GM18505 (cell line): ENCODE results near the gene CRYBB1.

ENCODE experiments used
- ATAC-seq: cut with Tn5 transposase; IDR thresholded peaks from one replicate; pipeline ENCODE4 v1.9.1; 2021; ENCODE audit not compliant: unreplicated experiment
- POLR2A ChIP-seq: IDR thresholded peaks from 4 replicates; pipeline ENCODE4 v1.6.1; 2011; ENCODE audit warnings: borderline replicate concordance; ENCODE audit not compliant: insufficient read depth, insufficient read length; ENCODE audit errors: extremely low read depth

The CRYBB1 gene

DNA sequence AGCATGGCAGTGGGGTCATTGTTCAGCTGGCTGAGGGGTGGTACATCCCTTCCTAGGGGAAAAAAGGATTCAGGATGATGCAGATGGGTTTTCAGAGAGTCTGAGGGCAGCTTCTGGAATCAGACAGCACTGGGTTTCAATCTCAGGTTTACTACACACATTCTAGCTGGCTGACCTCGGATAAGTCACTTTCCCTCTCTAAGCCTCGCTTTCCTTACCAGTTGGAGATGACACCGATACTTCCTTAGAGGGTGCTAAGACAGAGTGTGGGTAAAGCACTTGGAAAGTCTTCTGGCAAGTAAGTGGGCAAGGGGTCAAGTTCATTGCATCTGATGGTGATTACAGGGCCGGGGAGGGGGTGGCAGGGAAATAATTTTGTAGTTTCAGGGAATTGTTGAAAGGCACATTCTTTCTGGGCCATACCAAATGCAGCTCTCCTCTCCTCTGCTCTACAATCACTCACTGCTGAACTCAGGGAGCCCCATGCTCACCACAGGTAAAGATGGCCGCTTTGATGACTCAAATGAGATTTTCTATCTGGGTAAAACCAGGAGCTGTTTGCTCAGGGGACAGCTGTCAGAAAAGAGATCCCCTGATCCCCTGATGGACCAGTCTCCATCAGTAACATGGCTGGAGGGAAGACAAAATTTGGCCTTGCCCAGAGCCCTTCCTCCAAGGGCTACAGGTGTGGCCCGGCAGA is 33.0 kb upstream of the CRYBB1 start:
- no peak for TF ChIP-seq POLR2A

DNA sequence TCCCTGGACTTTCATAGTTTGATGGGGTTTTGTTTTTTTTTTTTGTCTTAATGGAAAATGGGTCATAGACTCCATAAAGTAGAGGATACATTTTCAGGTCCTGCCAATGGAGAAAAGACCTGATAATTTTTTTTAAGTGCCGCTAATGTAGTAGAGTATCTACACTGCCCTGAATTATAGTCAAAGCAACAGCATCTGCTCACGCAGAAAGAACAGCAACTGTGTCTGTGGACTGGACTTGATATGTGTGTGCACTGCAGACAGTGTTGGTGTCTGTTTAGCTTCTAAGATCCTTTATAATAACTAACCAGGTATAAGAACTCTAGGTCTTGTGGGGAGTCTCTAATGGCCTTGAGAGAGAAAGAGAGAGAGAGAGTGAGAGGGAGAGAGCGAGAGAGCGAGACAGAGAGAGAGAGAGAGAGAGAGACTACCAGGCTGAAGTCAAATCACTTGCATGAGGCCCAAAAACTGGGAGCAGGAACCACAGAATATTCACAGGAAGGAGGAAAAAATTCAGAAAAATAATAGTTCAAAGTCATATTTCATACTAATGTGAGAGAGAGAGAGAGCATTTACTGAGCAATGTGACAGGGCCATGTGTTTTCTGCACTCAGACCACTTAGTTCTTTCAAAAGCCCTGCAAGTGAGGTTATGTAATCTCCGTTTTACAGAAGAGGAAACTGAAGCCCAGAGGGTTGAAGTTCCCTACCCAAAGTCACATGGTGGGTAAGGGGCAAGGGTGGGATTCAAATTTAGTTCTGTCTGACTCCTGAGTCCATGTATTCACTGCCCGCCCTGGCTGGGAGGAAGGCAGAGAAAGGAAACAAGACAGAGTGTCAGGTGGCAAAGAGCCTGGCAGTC is 30.9 kb upstream of the CRYBB1 start:
- no peak for TF ChIP-seq POLR2A
- ATAC-seq, result no peak

More for the DNA sequence above, 33.0 kb upstream of the CRYBB1 start:
- ATAC-seq, result no peak

DNA sequence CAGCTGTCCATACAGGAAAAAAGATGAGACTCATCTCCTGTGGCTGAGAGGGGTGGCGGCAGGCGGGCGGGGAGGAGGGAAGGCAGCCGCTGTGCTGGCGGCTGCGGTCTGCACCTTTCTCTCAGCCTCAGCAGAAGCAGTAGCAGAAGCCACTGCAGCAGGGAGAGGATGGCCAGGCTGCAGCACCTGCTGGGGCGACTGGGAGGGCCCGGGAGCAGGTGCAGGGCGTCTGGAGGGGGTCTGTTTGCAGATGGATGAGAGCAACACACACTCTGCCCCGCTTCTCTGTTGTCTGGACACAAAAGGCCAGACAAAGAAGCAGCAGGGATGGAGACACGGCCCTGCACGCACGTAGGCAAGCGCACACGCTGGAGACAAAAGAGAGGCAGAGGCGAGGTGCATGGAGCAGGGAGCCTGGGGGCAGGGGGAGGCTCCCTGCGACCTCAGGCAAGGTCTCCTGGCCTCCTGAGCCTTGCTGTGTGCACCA is 30.2 kb upstream of the CRYBB1 start:
- no peak for TF ChIP-seq POLR2A
- no peak for ATAC-seq

DNA sequence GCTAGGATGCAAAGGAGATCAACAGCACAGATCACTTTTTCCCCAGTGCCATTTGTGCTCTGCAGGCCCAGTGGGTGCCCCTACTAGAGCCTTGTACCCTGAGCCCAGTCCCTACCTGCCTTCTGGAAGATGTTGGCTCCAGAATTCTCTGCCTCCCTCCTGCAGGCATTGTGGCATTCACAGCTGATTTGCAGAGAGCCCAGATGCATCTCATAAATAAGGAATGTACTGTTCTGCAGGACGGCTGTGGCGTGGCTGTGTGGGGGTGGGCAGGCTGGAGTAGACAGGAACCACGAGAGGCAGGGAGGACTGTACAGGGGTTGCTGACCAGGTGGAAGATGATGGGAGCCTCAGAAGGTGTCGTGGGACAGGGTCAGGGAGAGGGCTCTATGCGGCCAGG is 28.3 kb upstream of the CRYBB1 start:
- no peak for TF ChIP-seq POLR2A
- ATAC-seq, result no peak

GRCh38 chr22:26643418-26644100 is 25.7 kb upstream of the CRYBB1 start:
- no peak for TF ChIP-seq POLR2A
- no peak for ATAC-seq

GRCh38 chr22:26642465-26643417 is 24.9 kb upstream of the CRYBB1 start:
- no peak for ATAC-seq
- TF ChIP-seq POLR2A, result no peak

DNA sequence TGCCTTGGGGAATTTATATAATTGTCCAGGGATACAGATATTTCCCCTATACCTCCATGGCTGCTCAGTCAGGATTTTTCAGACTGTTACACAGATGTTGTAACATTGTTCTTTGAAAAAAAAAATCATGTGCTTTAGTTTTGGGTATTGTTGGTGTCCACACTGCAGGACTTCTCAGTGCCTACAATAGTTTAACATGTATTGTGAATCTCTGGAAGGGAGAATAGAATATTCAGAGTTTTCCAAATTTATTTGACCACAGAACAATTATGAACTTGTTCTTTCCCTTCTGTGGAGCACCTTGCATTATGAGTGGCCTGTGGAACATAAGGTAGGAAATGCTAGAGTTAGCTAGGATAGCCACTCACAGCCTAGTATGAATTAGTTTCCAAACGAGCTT is 18.5 kb upstream of the CRYBB1 start:
- ATAC-seq, result no peak
- no peak for TF ChIP-seq POLR2A

DNA sequence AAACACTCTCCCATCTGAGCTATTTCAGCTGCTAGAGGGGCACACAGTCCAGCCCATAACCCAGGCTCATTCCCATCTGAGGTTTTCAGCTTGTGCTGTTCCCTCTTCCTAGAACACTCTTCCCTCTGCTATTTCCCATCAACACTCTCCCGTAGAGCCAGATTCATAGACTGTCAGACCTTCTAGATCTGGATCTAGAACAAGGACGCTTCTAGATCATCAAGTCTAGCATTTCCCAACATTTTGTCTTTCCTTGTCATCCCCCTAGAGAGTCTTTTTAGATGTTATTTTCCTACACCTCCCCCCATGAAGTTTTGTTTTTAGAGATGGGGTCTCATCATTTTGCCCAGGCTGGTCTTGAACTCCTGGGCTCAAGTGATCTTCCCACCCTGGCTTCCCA is 17.3 kb upstream of the CRYBB1 start:
- no peak for ATAC-seq
- no peak for TF ChIP-seq POLR2A

DNA sequence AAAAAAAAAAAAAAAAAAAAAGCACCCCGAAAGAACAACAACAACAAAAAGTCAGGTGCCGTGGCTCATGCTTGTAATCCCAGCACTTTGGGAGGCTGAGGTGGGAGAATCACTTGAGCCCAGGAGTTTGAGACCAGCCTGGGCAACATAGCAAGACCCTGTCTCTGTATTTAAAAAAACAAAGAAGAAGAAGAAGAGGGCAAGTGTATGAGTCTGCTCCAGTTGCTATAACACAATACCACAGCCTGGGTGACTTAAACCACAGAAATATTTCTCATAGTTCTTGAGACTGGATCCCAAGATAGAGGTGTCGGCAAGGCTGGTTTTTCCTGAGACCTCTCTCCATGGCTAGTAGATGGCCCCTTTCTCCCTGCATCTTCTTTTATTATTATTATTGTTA is 16.4 kb upstream of the CRYBB1 start:
- no peak for ATAC-seq
- TF ChIP-seq POLR2A, result no peak

- ATAC-seq, result no peak
- no peak for TF ChIP-seq POLR2A
These were observed 14.8 kb upstream of the CRYBB1 start for GRCh38 chr22:26632422-26633155.

- no peak for TF ChIP-seq POLR2A
- ATAC-seq, result no peak
These were observed 13.5 kb upstream of the CRYBB1 start for GRCh38 chr22:26631282-26631681.
